CD14-positive monocyte (primary cell): ENCODE data around the gene RAB43. TPM values are rescaled to one million over a fixed set of nuclear protein-coding genes. Genes with fewer than 3 reads are reported as not detected.
A peak's percentile ranks its signal among the peaks of the same experiment; 100 is the strongest.

Experiments used
- DNase-seq, 3 donors: peaks; one replicate each; pipeline ENCODE4 v3.0.0-alpha.2; 2011 to 2022
- H2AFZ ChIP-seq: 2 replicates; pipeline ENCODE4 v1.6.0; 2012; ENCODE audit warnings: mild to moderate bottlenecking, low read depth, low read length, inconsistent platforms; ENCODE audit not compliant: insufficient read depth, poor library complexity, severe bottlenecking
- H3K27ac ChIP-seq, 2 donors: 1 replicate in 1 of 2; 2 replicates in 1 of 2; pipeline ENCODE4 v1.5.1; 2012 to 2013; ENCODE audit warnings: low read length in 2 of 2, control low read depth in 1 of 2, inconsistent platforms in 1 of 2, low read depth in 1 of 2, mild to moderate bottlenecking in 1 of 2
- H3K27me3 ChIP-seq, 2 donors: one replicate each; pipeline versions ENCODE4 v1.6.0 to v1.6.1; 2011 to 2013; ENCODE audit warnings: low read length in 2 of 2; ENCODE audit not compliant: control insufficient read depth in 2 of 2, insufficient read depth in 2 of 2
- H3K36me3 ChIP-seq, 2 donors: replicated peaks in 1 of 2; 1 replicate in 1 of 2; 2 replicates in 1 of 2; pipeline versions ENCODE4 v1.5.1 to v1.6.1; 2012 to 2013; ENCODE audit warnings: low read length in 2 of 2, control low read depth in 1 of 2, inconsistent platforms in 1 of 2, mild to moderate bottlenecking in 1 of 2; ENCODE audit not compliant: insufficient read depth in 2 of 2, control insufficient read depth in 1 of 2
- H3K4me1 ChIP-seq, 2 donors: 1 replicate in 1 of 2; 2 replicates in 1 of 2; pipeline versions ENCODE4 v1.5.1 to v1.6.1; 2012 to 2013; ENCODE audit warnings: low read length in 2 of 2, control low read depth in 1 of 2, inconsistent platforms in 1 of 2, mild to moderate bottlenecking in 1 of 2, moderate library complexity in 1 of 2; ENCODE audit not compliant: insufficient read depth in 2 of 2, control insufficient read depth in 1 of 2
- H3K4me2 ChIP-seq: replicated peaks from 2 replicates; pipeline ENCODE3; 2012; ENCODE audit warnings: low read length, moderate library complexity, mild to moderate bottlenecking; ENCODE audit not compliant: poor library complexity, severe bottlenecking; ENCODE audit errors: extremely low read depth
- H3K4me3 ChIP-seq, 3 experiments: fragments of 200-600 bp in 1 of 3; sonication (generic) in 1 of 3; replicated peaks in 1 of 3; 1 replicate in 2 of 3; 2 replicates in 1 of 3; pipeline ENCODE4 v1.5.1; 2011 to 2013; ENCODE audit warnings: low read length in 3 of 3, mild to moderate bottlenecking in 3 of 3, control low read depth in 2 of 3, low read depth in 2 of 3, inconsistent platforms in 1 of 3, moderate library complexity in 1 of 3
- H3K79me2 ChIP-seq: 2 replicates; pipeline ENCODE4 v1.6.0; 2012; ENCODE audit warnings: mild to moderate bottlenecking, control low read depth, inconsistent platforms, low read length, moderate library complexity; ENCODE audit not compliant: insufficient read depth
- H3K9ac ChIP-seq: 2 replicates; pipeline ENCODE4 v1.6.0; 2017; ENCODE audit warnings: low read length, mild to moderate bottlenecking; ENCODE audit not compliant: insufficient read depth, poor library complexity, severe bottlenecking
- H3K9me3 ChIP-seq, 2 donors: replicated peaks in 1 of 2; 1 replicate in 1 of 2; 2 replicates in 1 of 2; pipeline versions ENCODE4 v1.5.1 to v1.6.1; 2012 to 2013; ENCODE audit warnings: low read length in 2 of 2, control low read depth in 1 of 2; ENCODE audit not compliant: control insufficient read depth in 1 of 2, insufficient read depth in 1 of 2
- H4K20me1 ChIP-seq: 2 replicates; pipeline ENCODE4 v1.6.0; 2012; ENCODE audit warnings: mild to moderate bottlenecking, low read length, control low read depth, moderate library complexity; ENCODE audit not compliant: insufficient read depth
- H3K27ac Mint-ChIP-seq, 7 donors: one replicate each; pipeline ENCODE4 v1.8.0; 2020; ENCODE audit warnings: mild to moderate bottlenecking in 7 of 7, mixed read lengths in 7 of 7, moderate library complexity in 6 of 7, inconsistent platforms in 2 of 7
- H3K27me3 Mint-ChIP-seq, 3 donors: one replicate each; pipeline ENCODE4 v1.8.0; 2021 to 2022; ENCODE audit warnings: low read depth in 3 of 3, mild to moderate bottlenecking in 3 of 3, mixed read lengths in 3 of 3, moderate library complexity in 3 of 3, inconsistent platforms in 1 of 3
- H3K36me3 Mint-ChIP-seq, 2 donors: one replicate each; pipeline ENCODE4 v1.8.0; 2020; ENCODE audit warnings: mixed read lengths in 2 of 2, inconsistent platforms in 1 of 2, mild to moderate bottlenecking in 1 of 2
- H3K4me1 Mint-ChIP-seq: one replicate; pipeline ENCODE4 v1.8.0; 2020; ENCODE audit warnings: mild to moderate bottlenecking, mixed read lengths
- H3K4me3 Mint-ChIP-seq, 2 donors: one replicate each; pipeline ENCODE4 v1.8.0; 2020; ENCODE audit warnings: mild to moderate bottlenecking in 2 of 2, mixed read lengths in 2 of 2, moderate library complexity in 1 of 2
- H3K9me3 Mint-ChIP-seq, 7 donors: one replicate each; pipeline ENCODE4 v1.8.0; 2020 to 2022; ENCODE audit warnings: mixed read lengths in 7 of 7, mild to moderate bottlenecking in 6 of 7, moderate library complexity in 6 of 7, inconsistent platforms in 2 of 7
- WGBS: methylation state at CpG from one replicate; pipeline ENCODE4 v1.1.5; 2013; ENCODE audit warnings: missing lambda C conversion rate; ENCODE audit not compliant: insufficient coverage; 5-methylcytosine and 5-hydroxymethylcytosine counted together
- intact Hi-C, 2 donors: fragments of 100-400 bp; cut with micrococcal nuclease; formaldehyde crosslinking; loops; one replicate each; pipeline versions ENCODE4 v1.15.0 to v1.15.1; 2023
- polyA plus RNA-seq, 3 donors: library from polyadenylated mRNA; depleted of rRNA in 1 of 3; unstranded in 2 of 3; stranded (reverse) in 1 of 3; fragments of 300-500 nt in 2 of 3; fragments of >200 nt in 1 of 3; fragmentation: Illumina TruSeq in 2 of 3; gene quantifications; 1 replicate in 2 of 3; 2 replicates in 1 of 3; pipeline ENCODE4 v1.2.3, GENCODE V29; 2012 to 2021
- TF ChIP-seq, protein P1 (sequence below): fragments of 200-600 bp; IDR thresholded peaks from one replicate; pipeline ENCODE4 v1.8.0; 2022; ENCODE audit warnings: antibody characterized with exemption, mild to moderate bottlenecking

The RAB43 gene
- polyA plus RNA-seq, 3 donors = 7.1 to 15.5 (median 8.5) TPM

DNA sequence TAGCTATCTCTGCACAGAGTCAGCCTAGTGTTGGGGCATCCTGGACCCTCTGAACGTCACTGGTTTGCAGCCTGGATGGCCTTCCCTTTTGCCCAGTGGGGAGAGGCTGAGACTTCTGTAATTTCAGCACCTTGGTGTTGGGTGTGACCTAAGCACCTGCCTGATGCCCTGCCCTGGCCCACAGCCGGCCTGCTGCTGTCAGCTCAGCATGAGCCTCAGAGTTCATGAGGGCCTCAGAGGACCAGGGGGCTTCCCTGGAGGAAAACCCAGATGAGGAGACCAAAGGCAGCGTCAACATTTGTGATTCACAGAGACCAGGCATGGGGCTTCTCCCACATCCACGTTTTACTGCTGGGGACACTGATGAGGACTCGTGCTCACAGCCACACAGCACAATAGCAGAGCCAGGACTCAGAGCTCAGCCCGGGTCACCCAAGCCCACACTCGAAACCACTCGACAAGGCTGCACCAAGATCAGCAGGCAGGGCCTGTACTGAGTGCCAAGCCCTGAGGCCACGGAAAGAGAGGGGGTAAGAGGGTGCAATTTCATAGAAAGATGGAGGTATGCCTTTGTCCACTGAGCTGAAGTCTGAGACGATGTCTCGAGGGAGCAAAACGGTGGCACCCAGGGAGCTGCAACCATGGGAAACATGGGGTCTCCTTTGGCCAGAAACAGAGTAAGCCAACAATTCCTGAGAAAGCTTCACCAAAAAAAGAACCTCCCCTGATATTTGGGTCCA lies 70.9 kb downstream of the RAB43 start:
- DNase-seq = no peak
- no peak overlapping the region for H3K4me3 ChIP-seq
- H3K9me3 ChIP-seq = peaks cover 4 to 5% of the 10 kb centered on the region in 2 donors
- H3K4me1 ChIP-seq = peaks cover 7 to 11% of the 10 kb centered on the region in 2 donors
- H3K36me3 ChIP-seq = no peaks in the 10 kb centered on the region
- peaks cover 4 to 21% of the 10 kb centered on the region in 2 donors for H3K27me3 ChIP-seq
- H4K20me1 ChIP-seq = no peaks in the 10 kb centered on the region
- H3K4me1 Mint-ChIP-seq = peaks cover 6% of the 10 kb centered on the region
- no peak overlapping the region for H3K27ac Mint-ChIP-seq
- 96% methylated on average over 12 of the region's 12 CpGs for WGBS
- H2AFZ ChIP-seq = no peak overlapping the region
- H3K27ac ChIP-seq = no peak overlapping the region
- H3K4me3 Mint-ChIP-seq = no peak overlapping the region
- no peak overlapping the region for H3K9ac ChIP-seq
- H3K9me3 Mint-ChIP-seq = peaks cover 5 to 22% (median 14%) of the 10 kb centered on the region in 7 donors
- TF ChIP-seq, protein P1, sequence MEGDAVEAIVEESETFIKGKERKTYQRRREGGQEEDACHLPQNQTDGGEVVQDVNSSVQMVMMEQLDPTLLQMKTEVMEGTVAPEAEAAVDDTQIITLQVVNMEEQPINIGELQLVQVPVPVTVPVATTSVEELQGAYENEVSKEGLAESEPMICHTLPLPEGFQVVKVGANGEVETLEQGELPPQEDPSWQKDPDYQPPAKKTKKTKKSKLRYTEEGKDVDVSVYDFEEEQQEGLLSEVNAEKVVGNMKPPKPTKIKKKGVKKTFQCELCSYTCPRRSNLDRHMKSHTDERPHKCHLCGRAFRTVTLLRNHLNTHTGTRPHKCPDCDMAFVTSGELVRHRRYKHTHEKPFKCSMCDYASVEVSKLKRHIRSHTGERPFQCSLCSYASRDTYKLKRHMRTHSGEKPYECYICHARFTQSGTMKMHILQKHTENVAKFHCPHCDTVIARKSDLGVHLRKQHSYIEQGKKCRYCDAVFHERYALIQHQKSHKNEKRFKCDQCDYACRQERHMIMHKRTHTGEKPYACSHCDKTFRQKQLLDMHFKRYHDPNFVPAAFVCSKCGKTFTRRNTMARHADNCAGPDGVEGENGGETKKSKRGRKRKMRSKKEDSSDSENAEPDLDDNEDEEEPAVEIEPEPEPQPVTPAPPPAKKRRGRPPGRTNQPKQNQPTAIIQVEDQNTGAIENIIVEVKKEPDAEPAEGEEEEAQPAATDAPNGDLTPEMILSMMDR = no peak
- no peaks in the 10 kb centered on the region for H3K79me2 ChIP-seq
- no peaks in the 10 kb centered on the region for H3K36me3 Mint-ChIP-seq
- intact Hi-C loops = no loop called here
- peaks cover 12 to 26% (median 21%) of the 10 kb centered on the region in 3 donors for H3K27me3 Mint-ChIP-seq
- no peak overlapping the region for H3K4me2 ChIP-seq

DNA sequence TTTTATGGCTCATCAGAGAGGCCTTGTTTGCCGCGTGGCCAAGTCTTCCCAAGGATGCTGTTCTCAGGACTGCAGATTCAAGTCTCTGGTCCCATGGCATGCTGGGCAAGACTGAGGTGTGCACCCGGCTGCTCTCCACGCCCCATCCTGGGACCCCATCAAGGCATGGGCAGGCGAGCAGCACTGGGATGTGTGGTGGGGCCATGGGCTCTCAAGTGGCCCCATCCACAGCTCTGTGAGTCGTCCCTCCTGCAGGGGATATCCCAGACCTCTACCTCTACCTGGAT lies 74.1 kb downstream of the RAB43 start:
- H4K20me1 ChIP-seq = no peaks in the 10 kb centered on the region
- 94% methylated on average over 5 of the region's 6 CpGs for WGBS
- no peak overlapping the region for H2AFZ ChIP-seq
- no peaks in the 10 kb centered on the region for H3K36me3 ChIP-seq
- Mint-ChIP-seq H3K36me3 (no peaks in the 10 kb centered on the region), H3K4me3 (peak overlapping the region in 1 of 2 donors; percentile 62), H3K4me1 (peaks cover 2% of the 10 kb centered on the region), H3K27ac (no peak overlapping the region), H3K27me3 (peaks cover 31 to 54% (median 37%) of the 10 kb centered on the region in 3 donors), H3K9me3 (peaks cover 10 to 32% (median 27%) of the 10 kb centered on the region in 7 donors)
- H3K9ac ChIP-seq = no peak overlapping the region
- H3K9me3 ChIP-seq = peaks cover 4 to 5% of the 10 kb centered on the region in 2 donors
- TF ChIP-seq, protein P1 = no peak
- no peak for DNase-seq
- no peak overlapping the region for H3K4me2 ChIP-seq
- intact Hi-C loops = no loop called here
- H3K27me3 ChIP-seq = peaks cover 8 to 45% of the 10 kb centered on the region in 2 donors
- no peak overlapping the region for H3K27ac ChIP-seq
- H3K4me1 ChIP-seq = peaks cover 3 to 10% of the 10 kb centered on the region in 2 donors
- H3K4me3 ChIP-seq = no peak overlapping the region
- no peaks in the 10 kb centered on the region for H3K79me2 ChIP-seq
